ENCODE results near the gene USP22.

Gene USP22

GRCh38 chr17:20955427-20956323 lies 87.1 kb downstream of the USP22 start:
- H3K27me3 ChIP-seq (ENCODE audit: control insufficient read depth in 5 of 5, insufficient read depth in 4 of 5, low read length in 5 of 5) = peaks cover 0 to 6% (median 2%) of the 10 kb centered on the region in 5 donors
- H3K9me3 ChIP-seq (ENCODE audit: control insufficient read depth in 5 of 5, low read length in 5 of 5) = no peaks in the 10 kb centered on the region
- no peak overlapping the region for H3K27ac ChIP-seq (ENCODE audit: low read depth, low read length)
- H3K4me1 ChIP-seq (ENCODE audit: control insufficient read depth in 5 of 5, insufficient read depth in 5 of 5, low read length in 5 of 5) = peaks cover 0 to 14% (median 0%) of the 10 kb centered on the region in 5 donors
- H3K4me3 ChIP-seq (ENCODE audit: low read depth in 1 of 5, low read length in 5 of 5) = no peak overlapping the region
- H3K36me3 ChIP-seq (ENCODE audit: control insufficient read depth in 5 of 5, insufficient read depth in 5 of 5, low read length in 5 of 5) = no peaks in the 10 kb centered on the region
- H3K9ac ChIP-seq (ENCODE audit: low read length in 5 of 5) = no peak overlapping the region

GRCh38 chr17:20954794-20955193 lies 88.0 kb downstream of the USP22 start:
- Histone ChIP-seq H3K9me3 (ENCODE audit: control insufficient read depth in 5 of 5, low read length in 5 of 5) (no peaks in the 10 kb centered on the region), H3K4me1 (ENCODE audit: control insufficient read depth in 5 of 5, insufficient read depth in 5 of 5, low read length in 5 of 5) (peaks cover 0 to 14% (median 0%) of the 10 kb centered on the region in 5 donors), H3K27ac (ENCODE audit: low read depth, low read length) (no peak overlapping the region), H3K27me3 (ENCODE audit: control insufficient read depth in 5 of 5, insufficient read depth in 4 of 5, low read length in 5 of 5) (peaks cover 0 to 6% (median 3%) of the 10 kb centered on the region in 5 donors), H3K36me3 (ENCODE audit: control insufficient read depth in 5 of 5, insufficient read depth in 5 of 5, low read length in 5 of 5) (no peaks in the 10 kb centered on the region), H3K9ac (ENCODE audit: low read length in 5 of 5) (no peak overlapping the region), H3K4me3 (ENCODE audit: low read depth in 1 of 5, low read length in 5 of 5) (no peak overlapping the region)

GRCh38 chr17:20952183-20952582 lies 90.6 kb downstream of the USP22 start:
- peaks cover 0 to 14% (median 0%) of the 10 kb centered on the region in 5 donors for H3K4me1 ChIP-seq (ENCODE audit: control insufficient read depth in 5 of 5, insufficient read depth in 5 of 5, low read length in 5 of 5)
- no peaks in the 10 kb centered on the region for H3K36me3 ChIP-seq (ENCODE audit: control insufficient read depth in 5 of 5, insufficient read depth in 5 of 5, low read length in 5 of 5)
- H3K4me3 ChIP-seq (ENCODE audit: low read depth in 1 of 5, low read length in 5 of 5) = no peak overlapping the region
- H3K9ac ChIP-seq (ENCODE audit: low read length in 5 of 5) = no peak overlapping the region
- H3K27ac ChIP-seq (ENCODE audit: low read depth, low read length) = no peak overlapping the region
- no peaks in the 10 kb centered on the region for H3K9me3 ChIP-seq (ENCODE audit: control insufficient read depth in 5 of 5, low read length in 5 of 5)
- H3K27me3 ChIP-seq (ENCODE audit: control insufficient read depth in 5 of 5, insufficient read depth in 4 of 5, low read length in 5 of 5) = peaks cover 0 to 6% (median 3%) of the 10 kb centered on the region in 5 donors

Data from subcutaneous abdominal adipose tissue (tissue), 5 donors.